Gastroesophageal sphincter (tissue), 3 donors: Measurements from ENCODE around the gene KAT7.

Source experiments
- POLR2A ChIP-seq, 2 donors: fragments of 450-650 bp; IDR thresholded peaks; one replicate each; pipeline ENCODE4 v1.6.1; 2017; ENCODE audit warnings: antibody characterized with exemption in 2 of 2, mild to moderate bottlenecking in 2 of 2, moderate library complexity in 1 of 2
- TF ChIP-seq, protein P1 (sequence below), 4 experiments: fragments of 200-600 bp in 2 of 4; fragments of 450-650 bp in 2 of 4; sonication (generic) in 1 of 4; IDR thresholded peaks; one replicate each; pipeline ENCODE4 v1.5.1; 2017 to 2019; ENCODE audit warnings: antibody characterized with exemption in 4 of 4, mild to moderate bottlenecking in 2 of 4, moderate library complexity in 2 of 4

DNA sequence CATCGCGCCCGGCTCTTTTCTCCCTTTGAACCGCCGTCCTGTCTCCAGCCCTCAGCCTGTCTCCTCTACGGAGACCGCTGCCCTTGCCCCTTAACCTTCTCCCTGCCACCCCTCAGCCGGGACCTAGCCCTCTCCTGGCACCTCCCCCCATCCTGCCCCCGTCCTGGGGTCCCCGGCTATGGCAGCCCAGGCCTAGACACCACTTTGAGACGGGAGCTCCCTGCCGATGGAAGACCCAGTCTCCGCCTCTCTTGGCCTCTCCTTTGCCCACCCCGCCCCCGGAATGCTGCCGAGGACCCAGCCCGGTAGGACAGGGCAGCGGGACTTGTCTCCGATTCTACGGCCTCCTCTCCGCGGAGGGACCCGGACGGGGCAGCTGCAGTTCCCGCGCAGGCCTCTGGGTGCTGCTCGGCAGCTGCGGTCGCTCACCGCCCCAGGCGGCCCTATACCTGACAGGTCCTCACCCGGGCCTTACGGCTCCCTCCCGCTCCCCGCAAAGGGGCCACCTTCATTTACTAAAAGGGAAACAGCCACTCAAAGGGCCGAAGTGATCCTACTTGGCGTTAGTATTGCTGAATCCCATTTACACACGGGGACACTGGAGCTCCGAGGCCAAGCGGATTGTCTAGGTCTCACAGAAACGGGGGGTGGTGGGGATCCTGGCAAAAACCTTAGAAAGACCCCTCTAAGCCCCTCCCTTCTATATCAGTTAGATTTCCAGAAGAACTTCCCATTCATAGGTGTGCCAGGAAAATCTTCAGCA is 92.0 kb downstream of the KAT7 start:
- TF ChIP-seq, protein P1, sequence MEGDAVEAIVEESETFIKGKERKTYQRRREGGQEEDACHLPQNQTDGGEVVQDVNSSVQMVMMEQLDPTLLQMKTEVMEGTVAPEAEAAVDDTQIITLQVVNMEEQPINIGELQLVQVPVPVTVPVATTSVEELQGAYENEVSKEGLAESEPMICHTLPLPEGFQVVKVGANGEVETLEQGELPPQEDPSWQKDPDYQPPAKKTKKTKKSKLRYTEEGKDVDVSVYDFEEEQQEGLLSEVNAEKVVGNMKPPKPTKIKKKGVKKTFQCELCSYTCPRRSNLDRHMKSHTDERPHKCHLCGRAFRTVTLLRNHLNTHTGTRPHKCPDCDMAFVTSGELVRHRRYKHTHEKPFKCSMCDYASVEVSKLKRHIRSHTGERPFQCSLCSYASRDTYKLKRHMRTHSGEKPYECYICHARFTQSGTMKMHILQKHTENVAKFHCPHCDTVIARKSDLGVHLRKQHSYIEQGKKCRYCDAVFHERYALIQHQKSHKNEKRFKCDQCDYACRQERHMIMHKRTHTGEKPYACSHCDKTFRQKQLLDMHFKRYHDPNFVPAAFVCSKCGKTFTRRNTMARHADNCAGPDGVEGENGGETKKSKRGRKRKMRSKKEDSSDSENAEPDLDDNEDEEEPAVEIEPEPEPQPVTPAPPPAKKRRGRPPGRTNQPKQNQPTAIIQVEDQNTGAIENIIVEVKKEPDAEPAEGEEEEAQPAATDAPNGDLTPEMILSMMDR (IDR thresholded peaks at IDR 0.05) = peak in 3 of 4 experiments; percentile 91 to 97 (median 96)
- TF ChIP-seq POLR2A (IDR thresholded peaks at IDR 0.05) = no peak
